ENCODE results near the gene CDK5RAP2. TPM values are rescaled to one million over a fixed set of nuclear protein-coding genes. Genes with fewer than 3 reads are reported as not detected.

CDK5RAP2 gene
- total and polyA plus RNA-seq, 2 donors (not counting 1 experiment from before 2014, with no cell fraction given) = 17.7 to 48.6 TPM

DNA sequence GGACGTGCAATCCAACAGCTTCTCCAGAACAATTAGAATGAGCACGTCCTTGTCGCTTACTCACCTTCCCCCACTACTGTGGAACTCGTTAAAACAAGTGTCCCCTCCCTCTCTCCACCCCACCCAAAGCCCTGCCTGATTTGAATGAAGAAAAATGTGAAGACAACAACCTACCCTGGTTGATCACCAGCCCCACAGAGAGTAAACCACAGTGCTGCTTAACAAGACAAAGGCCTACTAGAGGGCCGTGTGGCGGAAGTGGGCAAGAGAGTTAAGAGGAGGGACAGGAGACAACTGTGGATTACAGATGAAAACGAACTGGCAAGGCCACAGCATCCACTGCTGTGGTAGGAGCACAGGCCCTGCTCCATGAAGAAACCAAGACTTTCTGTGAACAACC, 51.1 kb downstream of the CDK5RAP2 start:
- no peak overlapping the region for H3K27ac ChIP-seq (ENCODE audit: insufficient read depth, low read length)
- no peaks in the 10 kb centered on the region for H3K79me2 ChIP-seq (ENCODE audit: control insufficient read depth, insufficient read depth, low read length)
- no peak overlapping the region for H3K4me2 ChIP-seq (ENCODE audit: extremely low read depth, insufficient read depth, low read length)
- H3K9me3 ChIP-seq (ENCODE audit: control insufficient read depth, insufficient read depth, low read depth, low read length) = no peaks in the 10 kb centered on the region
- no peak overlapping the region for H2AFZ ChIP-seq (ENCODE audit: low read length)
- H3K4me3 ChIP-seq (replicated peaks in 1 of 4; ENCODE audit: control extremely low read depth in 1 of 4, insufficient read depth in 1 of 4, low read depth in 3 of 4, low read length in 4 of 4) = no peak overlapping the region
- no peaks in the 10 kb centered on the region for H3K27me3 ChIP-seq (ENCODE audit: control insufficient read depth, insufficient read depth, low read length)
- H3K36me3 ChIP-seq (ENCODE audit: control insufficient read depth, insufficient read depth, low read length) = peaks cover 4% of the 10 kb centered on the region
- no peak overlapping the region for H3K9ac ChIP-seq (ENCODE audit: insufficient read depth, low read length)
- no peaks in the 10 kb centered on the region for H4K20me1 ChIP-seq (ENCODE audit: control insufficient read depth, extremely low read depth, insufficient read depth, low read length)
- no peak for DNase-seq (ENCODE audit: low read depth in 2 of 2)
- H3K4me1 ChIP-seq (ENCODE audit: control insufficient read depth, extremely low read depth, insufficient read depth, low read length) = no peaks in the 10 kb centered on the region
- no peak for TF ChIP-seq EZH2 (IDR thresholded peaks at IDR 0.05; ENCODE audit: low read length, missing control alignments)
- TF ChIP-seq, protein P1, sequence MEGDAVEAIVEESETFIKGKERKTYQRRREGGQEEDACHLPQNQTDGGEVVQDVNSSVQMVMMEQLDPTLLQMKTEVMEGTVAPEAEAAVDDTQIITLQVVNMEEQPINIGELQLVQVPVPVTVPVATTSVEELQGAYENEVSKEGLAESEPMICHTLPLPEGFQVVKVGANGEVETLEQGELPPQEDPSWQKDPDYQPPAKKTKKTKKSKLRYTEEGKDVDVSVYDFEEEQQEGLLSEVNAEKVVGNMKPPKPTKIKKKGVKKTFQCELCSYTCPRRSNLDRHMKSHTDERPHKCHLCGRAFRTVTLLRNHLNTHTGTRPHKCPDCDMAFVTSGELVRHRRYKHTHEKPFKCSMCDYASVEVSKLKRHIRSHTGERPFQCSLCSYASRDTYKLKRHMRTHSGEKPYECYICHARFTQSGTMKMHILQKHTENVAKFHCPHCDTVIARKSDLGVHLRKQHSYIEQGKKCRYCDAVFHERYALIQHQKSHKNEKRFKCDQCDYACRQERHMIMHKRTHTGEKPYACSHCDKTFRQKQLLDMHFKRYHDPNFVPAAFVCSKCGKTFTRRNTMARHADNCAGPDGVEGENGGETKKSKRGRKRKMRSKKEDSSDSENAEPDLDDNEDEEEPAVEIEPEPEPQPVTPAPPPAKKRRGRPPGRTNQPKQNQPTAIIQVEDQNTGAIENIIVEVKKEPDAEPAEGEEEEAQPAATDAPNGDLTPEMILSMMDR (conservative IDR thresholded peaks at IDR 0.05 in 1 of 2, IDR thresholded peaks at IDR 0.05 in 1 of 2; ENCODE audit: low read depth in 1 of 2, low read length in 2 of 2) = no peak

DNA sequence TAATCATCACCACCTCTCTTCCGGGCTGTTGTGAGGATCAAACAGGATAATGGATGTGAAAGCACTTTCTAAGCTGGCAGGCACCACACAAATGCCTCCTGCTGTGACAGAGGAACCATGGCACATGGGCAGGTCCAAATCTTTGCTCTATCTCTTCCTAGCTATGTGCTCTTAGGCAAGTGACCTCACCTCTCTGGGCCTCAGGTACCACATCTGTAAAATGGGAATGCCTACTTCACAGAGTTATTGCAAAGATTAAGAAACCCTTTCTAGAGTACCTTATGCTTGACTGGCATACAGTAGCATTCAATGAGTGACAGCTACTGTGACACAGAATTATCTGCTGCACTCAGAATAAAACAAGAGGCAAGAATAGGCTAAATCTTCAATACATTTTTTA, 51.6 kb downstream of the CDK5RAP2 start:
- H3K36me3 ChIP-seq (ENCODE audit: control insufficient read depth, insufficient read depth, low read length) = peaks cover 5% of the 10 kb centered on the region
- no peaks in the 10 kb centered on the region for H3K79me2 ChIP-seq (ENCODE audit: control insufficient read depth, insufficient read depth, low read length)
- DNase-seq (ENCODE audit: low read depth in 2 of 2) = no peak
- no peaks in the 10 kb centered on the region for H3K9me3 ChIP-seq (ENCODE audit: control insufficient read depth, insufficient read depth, low read depth, low read length)
- H4K20me1 ChIP-seq (ENCODE audit: control insufficient read depth, extremely low read depth, insufficient read depth, low read length) = no peaks in the 10 kb centered on the region
- H3K27ac ChIP-seq (ENCODE audit: insufficient read depth, low read length) = no peak overlapping the region
- no peak overlapping the region for H2AFZ ChIP-seq (ENCODE audit: low read length)
- H3K4me1 ChIP-seq (ENCODE audit: control insufficient read depth, extremely low read depth, insufficient read depth, low read length) = no peaks in the 10 kb centered on the region
- H3K27me3 ChIP-seq (ENCODE audit: control insufficient read depth, insufficient read depth, low read length) = no peaks in the 10 kb centered on the region
- TF ChIP-seq, protein P1 (conservative IDR thresholded peaks at IDR 0.05 in 1 of 2, IDR thresholded peaks at IDR 0.05 in 1 of 2; ENCODE audit: low read depth in 1 of 2, low read length in 2 of 2) = no peak
- no peak for TF ChIP-seq EZH2 (IDR thresholded peaks at IDR 0.05; ENCODE audit: low read length, missing control alignments)
- H3K9ac ChIP-seq (ENCODE audit: insufficient read depth, low read length) = no peak overlapping the region
- no peak overlapping the region for H3K4me2 ChIP-seq (ENCODE audit: extremely low read depth, insufficient read depth, low read length)
- H3K4me3 ChIP-seq (replicated peaks in 1 of 4; ENCODE audit: control extremely low read depth in 1 of 4, insufficient read depth in 1 of 4, low read depth in 3 of 4, low read length in 4 of 4) = no peak overlapping the region

DNA sequence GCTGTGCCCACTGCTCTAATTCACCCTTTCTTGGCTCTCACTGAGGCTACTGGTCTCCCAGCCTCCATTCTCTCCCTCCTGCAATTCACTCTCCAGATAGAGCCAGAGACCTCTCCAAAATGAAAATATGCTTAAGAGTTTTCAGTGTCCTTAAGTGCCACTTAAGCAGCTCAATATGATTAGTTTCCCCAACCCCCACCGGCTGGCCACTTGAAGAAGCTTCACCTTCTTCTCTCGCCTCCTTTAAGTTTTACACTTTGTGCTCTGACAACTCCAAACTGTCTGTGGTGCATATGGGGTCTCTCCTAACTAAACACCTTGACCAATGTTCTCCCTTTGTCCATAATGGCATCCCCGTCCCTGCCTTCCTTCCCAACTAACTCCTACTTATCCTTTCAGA, 53.4 kb downstream of the CDK5RAP2 start:
- DNase-seq (ENCODE audit: low read depth in 2 of 2) = no peak
- H3K9ac ChIP-seq (ENCODE audit: insufficient read depth, low read length) = no peak overlapping the region
- no peaks in the 10 kb centered on the region for H3K4me1 ChIP-seq (ENCODE audit: control insufficient read depth, extremely low read depth, insufficient read depth, low read length)
- no peak overlapping the region for H2AFZ ChIP-seq (ENCODE audit: low read length)
- H3K36me3 ChIP-seq (ENCODE audit: control insufficient read depth, insufficient read depth, low read length) = peaks cover 5% of the 10 kb centered on the region
- H3K4me3 ChIP-seq (replicated peaks in 1 of 4; ENCODE audit: control extremely low read depth in 1 of 4, insufficient read depth in 1 of 4, low read depth in 3 of 4, low read length in 4 of 4) = no peak overlapping the region
- no peaks in the 10 kb centered on the region for H3K9me3 ChIP-seq (ENCODE audit: control insufficient read depth, insufficient read depth, low read depth, low read length)
- H3K27ac ChIP-seq (ENCODE audit: insufficient read depth, low read length) = no peak overlapping the region
- no peaks in the 10 kb centered on the region for H4K20me1 ChIP-seq (ENCODE audit: control insufficient read depth, extremely low read depth, insufficient read depth, low read length)
- H3K4me2 ChIP-seq (ENCODE audit: extremely low read depth, insufficient read depth, low read length) = no peak overlapping the region
- no peak for TF ChIP-seq EZH2 (IDR thresholded peaks at IDR 0.05; ENCODE audit: low read length, missing control alignments)
- TF ChIP-seq, protein P1 (conservative IDR thresholded peaks at IDR 0.05 in 1 of 2, IDR thresholded peaks at IDR 0.05 in 1 of 2; ENCODE audit: low read depth in 1 of 2, low read length in 2 of 2) = no peak
- no peaks in the 10 kb centered on the region for H3K79me2 ChIP-seq (ENCODE audit: control insufficient read depth, insufficient read depth, low read length)
- H3K27me3 ChIP-seq (ENCODE audit: control insufficient read depth, insufficient read depth, low read length) = no peaks in the 10 kb centered on the region

All from fibroblast of lung (primary cell).